Activated CD8-positive, alpha-beta memory T cell treated with anti-CD3 and anti-CD28 coated beads, Interleukin-2, amount 10 ng/mL, durations not matched to agents 7 days and 5 days (primary cell): ENCODE measurements around the gene CFAP161. TPM values are rescaled to one million over a fixed set of nuclear protein-coding genes. Genes with fewer than 3 reads are reported as not detected.

ENCODE experiments used
- ATAC-seq: fragments of 150-1000 bp; cut with Tn5 transposase; one replicate; pipeline ENCODE4 v1.10.0; 2021; ENCODE audit warnings: moderate library complexity
- CTCF ChIA-PET: fragments of 350-600 bp; sonication (Branson Sonifier 250); formaldehyde crosslinking; loops from one replicate; lab custom pipeline; 2021; ENCODE audit warnings: antibody characterized with exemption; lab: Charles Lee
- DNase-seq: peaks from one replicate; pipeline ENCODE4 v3.0.0-alpha.2; 2020
- H3K27ac Mint-ChIP-seq: one replicate; pipeline ENCODE4 v1.8.0; 2021; ENCODE audit warnings: mild to moderate bottlenecking, mixed read lengths
- H3K27me3 Mint-ChIP-seq: one replicate; pipeline ENCODE4 v1.8.0; 2021; ENCODE audit warnings: mixed read lengths
- H3K36me3 Mint-ChIP-seq: one replicate; pipeline ENCODE4 v1.8.0; 2021; ENCODE audit warnings: mild to moderate bottlenecking, mixed read lengths
- H3K4me1 Mint-ChIP-seq: one replicate; pipeline ENCODE4 v1.8.0; 2021; ENCODE audit warnings: mixed read lengths
- H3K4me3 Mint-ChIP-seq: one replicate; pipeline ENCODE4 v1.8.0; 2021; ENCODE audit warnings: mild to moderate bottlenecking, moderate library complexity, mixed read lengths
- H3K9me3 Mint-ChIP-seq: one replicate; pipeline ENCODE4 v1.8.0; 2022; ENCODE audit warnings: low read depth, mixed read lengths
- total RNA-seq, 2 experiments: library from RNA; stranded (reverse); gene quantifications; one replicate each; pipeline ENCODE4 v1.2.3, GENCODE V29; 2021

CFAP161 gene
- not detected for total RNA-seq

- CTCF ChIA-PET, result no interaction called here
- Mint-ChIP-seq H3K4me3 (no peak within 1 kb of the TSS), H3K4me1 (peaks cover 4% of the 10 kb centered on the region), H3K27ac (no peak within 1 kb of the TSS), H3K36me3 (peaks cover 1% of the 10 kb centered on the region), H3K9me3 (no peaks in the 10 kb centered on the region), H3K27me3 (peaks cover 76% of the 10 kb centered on the region)
- DNase-seq (peak; percentile 43), ATAC-seq (peak; percentile 66)
These were observed at the start of gene CFAP161 for GRCh38 chr15:81133782-81134461. CFAP161 (plus strand) TSS chr15:81134270; CDS start chr15:81134330, 60 bp downstream.

GRCh38 chr15:81084716-81085115 lies 49.4 kb upstream of the CFAP161 start:
- CTCF ChIA-PET, result interaction anchor here (0.6 to 1.1 kb wide), 2 partner anchors 182 to 276 kb away, joined by 3 read pairs; no protein-coding TSS in a partner anchor

GRCh38 chr15:81085213-81085612 lies 48.9 kb upstream of the CFAP161 start:
- CTCF ChIA-PET, result interaction anchor here (0.6 to 1.1 kb wide), 2 partner anchors 181 to 276 kb away, joined by 3 read pairs; no protein-coding TSS in a partner anchor
- Mint-ChIP-seq H3K27ac (no peak overlapping the region), H3K27me3 (peaks cover 22% of the 10 kb centered on the region), H3K9me3 (no peaks in the 10 kb centered on the region), H3K36me3 (no peaks in the 10 kb centered on the region), H3K4me1 (peaks cover 14% of the 10 kb centered on the region), H3K4me3 (no peak overlapping the region)
- DNase-seq (no peak), ATAC-seq (no peak)

More at GRCh38 chr15:81084716-81085115, 49.4 kb upstream of the CFAP161 start:
- no peak overlapping the region for H3K4me3 Mint-ChIP-seq
- no peak for ATAC-seq
- H3K4me1 Mint-ChIP-seq, result peaks cover 14% of the 10 kb centered on the region
- DNase-seq, result no peak
- H3K27me3 Mint-ChIP-seq, result peaks cover 17% of the 10 kb centered on the region
- no peaks in the 10 kb centered on the region for H3K9me3 Mint-ChIP-seq
- H3K27ac Mint-ChIP-seq, result no peak overlapping the region
- H3K36me3 Mint-ChIP-seq, result no peaks in the 10 kb centered on the region

- Mint-ChIP-seq H3K27ac (no peak overlapping the region), H3K36me3 (no peaks in the 10 kb centered on the region), H3K9me3 (no peaks in the 10 kb centered on the region), H3K4me3 (no peak overlapping the region), H3K4me1 (peaks cover 14% of the 10 kb centered on the region), H3K27me3 (peaks cover 29% of the 10 kb centered on the region)
- DNase-seq, result no peak
- CTCF ChIA-PET, result interaction anchor here (1.1 kb wide), 1 partner anchor 180 kb away, joined by 3 read pairs; no protein-coding TSS in a partner anchor
- ATAC-seq, result no peak
These were observed 48.2 kb upstream of the CFAP161 start for GRCh38 chr15:81085898-81086297.

GRCh38 chr15:81087066-81087465 lies 47.0 kb upstream of the CFAP161 start:
- Mint-ChIP-seq H3K27me3 (peaks cover 31% of the 10 kb centered on the region), H3K36me3 (no peaks in the 10 kb centered on the region), H3K4me3 (no peak overlapping the region), H3K4me1 (peaks cover 14% of the 10 kb centered on the region), H3K9me3 (no peaks in the 10 kb centered on the region), H3K27ac (no peak overlapping the region)
- DNase-seq (no peak), ATAC-seq (no peak)
- CTCF ChIA-PET, result no interaction called here

- Mint-ChIP-seq H3K36me3 (no peaks in the 10 kb centered on the region), H3K9me3 (no peaks in the 10 kb centered on the region), H3K27me3 (peaks cover 36% of the 10 kb centered on the region), H3K27ac (no peak overlapping the region), H3K4me3 (no peak overlapping the region), H3K4me1 (peaks cover 14% of the 10 kb centered on the region)
- CTCF ChIA-PET, result interaction anchor here (0.9 kb wide), 1 partner anchor 179 kb away, joined by 3 read pairs; no protein-coding TSS in a partner anchor
- DNase-seq (no peak), ATAC-seq (no peak)
These were observed 46.4 kb upstream of the CFAP161 start for GRCh38 chr15:81087694-81088093.

GRCh38 chr15:81088470-81089013 lies 45.5 kb upstream of the CFAP161 start:
- peaks cover 14% of the 10 kb centered on the region for H3K4me1 Mint-ChIP-seq
- H3K4me3 Mint-ChIP-seq, result no peak overlapping the region
- no peaks in the 10 kb centered on the region for H3K9me3 Mint-ChIP-seq
- ATAC-seq (no peak), DNase-seq (no peak)
- no peaks in the 10 kb centered on the region for H3K36me3 Mint-ChIP-seq
- CTCF ChIA-PET, result interaction anchor here (0.9 kb wide), 1 partner anchor 178 kb away, joined by 3 read pairs; no protein-coding TSS in a partner anchor
- H3K27ac Mint-ChIP-seq, result no peak overlapping the region
- H3K27me3 Mint-ChIP-seq, result peaks cover 42% of the 10 kb centered on the region

GRCh38 chr15:81091889-81092558 lies 42.0 kb upstream of the CFAP161 start:
- no peaks in the 10 kb centered on the region for H3K36me3 Mint-ChIP-seq
- H3K4me1 Mint-ChIP-seq, result peaks cover 3% of the 10 kb centered on the region
- H3K27me3 Mint-ChIP-seq, result peaks cover 63% of the 10 kb centered on the region
- no peak for DNase-seq
- H3K9me3 Mint-ChIP-seq, result no peaks in the 10 kb centered on the region
- no peak overlapping the region for H3K4me3 Mint-ChIP-seq
- H3K27ac Mint-ChIP-seq, result no peak overlapping the region
- no peak for ATAC-seq
- CTCF ChIA-PET, result interaction anchor here (1.7 kb wide), 1 partner anchor 14 kb away, joined by 4 read pairs; no protein-coding TSS in a partner anchor

GRCh38 chr15:81092559-81092902 lies 41.5 kb upstream of the CFAP161 start:
- Mint-ChIP-seq H3K27ac (no peak overlapping the region), H3K36me3 (no peaks in the 10 kb centered on the region), H3K9me3 (no peaks in the 10 kb centered on the region), H3K4me1 (peaks cover 3% of the 10 kb centered on the region), H3K4me3 (no peak overlapping the region), H3K27me3 (peaks cover 67% of the 10 kb centered on the region)
- ATAC-seq (no peak), DNase-seq (no peak)
- CTCF ChIA-PET, result interaction anchor here (1.7 kb wide), 1 partner anchor 14 kb away, joined by 4 read pairs; no protein-coding TSS in a partner anchor

GRCh38 chr15:81093961-81094360 lies 40.1 kb upstream of the CFAP161 start:
- no peaks in the 10 kb centered on the region for H3K9me3 Mint-ChIP-seq
- H3K4me3 Mint-ChIP-seq, result no peak overlapping the region
- ATAC-seq (no peak), DNase-seq (no peak)
- peaks cover 71% of the 10 kb centered on the region for H3K27me3 Mint-ChIP-seq
- H3K4me1 Mint-ChIP-seq, result peaks cover 10% of the 10 kb centered on the region
- H3K27ac Mint-ChIP-seq, result no peak overlapping the region
- no peaks in the 10 kb centered on the region for H3K36me3 Mint-ChIP-seq
- CTCF ChIA-PET, result interaction anchor here (20.6 kb wide), 1 partner anchor 172 kb away, joined by 276 read pairs; no protein-coding TSS in a partner anchor

- H3K27me3 Mint-ChIP-seq, result peaks cover 66% of the 10 kb centered on the region
- ATAC-seq, result no peak
- CTCF ChIA-PET, result interaction anchor here (1.3 to 20.6 kb wide), 3 partner anchors 11 to 171 kb away, joined by 3 to 276 read pairs (median 5); no protein-coding TSS in a partner anchor
- no peak for DNase-seq
- H3K36me3 Mint-ChIP-seq, result no peaks in the 10 kb centered on the region
- H3K27ac Mint-ChIP-seq, result no peak overlapping the region
- peaks cover 14% of the 10 kb centered on the region for H3K4me1 Mint-ChIP-seq
- no peak overlapping the region for H3K4me3 Mint-ChIP-seq
- no peaks in the 10 kb centered on the region for H3K9me3 Mint-ChIP-seq
These were observed 38.2 kb upstream of the CFAP161 start for GRCh38 chr15:81095690-81096365.

- H3K27me3 Mint-ChIP-seq, result peaks cover 66% of the 10 kb centered on the region
- no peak for ATAC-seq
- H3K4me1 Mint-ChIP-seq, result peaks cover 14% of the 10 kb centered on the region
- H3K9me3 Mint-ChIP-seq, result no peaks in the 10 kb centered on the region
- DNase-seq, result no peak
- CTCF ChIA-PET, result interaction anchor here (1.3 to 20.6 kb wide), 2 partner anchors 10 to 170 kb away, joined by 5 to 276 read pairs; no protein-coding TSS in a partner anchor
- H3K36me3 Mint-ChIP-seq, result no peaks in the 10 kb centered on the region
- H3K27ac Mint-ChIP-seq, result no peak overlapping the region
- H3K4me3 Mint-ChIP-seq, result no peak overlapping the region
These were observed 37.7 kb upstream of the CFAP161 start for GRCh38 chr15:81096398-81096797.
